ENCODE results near the gene CCDC116.

CCDC116 gene

DNA sequence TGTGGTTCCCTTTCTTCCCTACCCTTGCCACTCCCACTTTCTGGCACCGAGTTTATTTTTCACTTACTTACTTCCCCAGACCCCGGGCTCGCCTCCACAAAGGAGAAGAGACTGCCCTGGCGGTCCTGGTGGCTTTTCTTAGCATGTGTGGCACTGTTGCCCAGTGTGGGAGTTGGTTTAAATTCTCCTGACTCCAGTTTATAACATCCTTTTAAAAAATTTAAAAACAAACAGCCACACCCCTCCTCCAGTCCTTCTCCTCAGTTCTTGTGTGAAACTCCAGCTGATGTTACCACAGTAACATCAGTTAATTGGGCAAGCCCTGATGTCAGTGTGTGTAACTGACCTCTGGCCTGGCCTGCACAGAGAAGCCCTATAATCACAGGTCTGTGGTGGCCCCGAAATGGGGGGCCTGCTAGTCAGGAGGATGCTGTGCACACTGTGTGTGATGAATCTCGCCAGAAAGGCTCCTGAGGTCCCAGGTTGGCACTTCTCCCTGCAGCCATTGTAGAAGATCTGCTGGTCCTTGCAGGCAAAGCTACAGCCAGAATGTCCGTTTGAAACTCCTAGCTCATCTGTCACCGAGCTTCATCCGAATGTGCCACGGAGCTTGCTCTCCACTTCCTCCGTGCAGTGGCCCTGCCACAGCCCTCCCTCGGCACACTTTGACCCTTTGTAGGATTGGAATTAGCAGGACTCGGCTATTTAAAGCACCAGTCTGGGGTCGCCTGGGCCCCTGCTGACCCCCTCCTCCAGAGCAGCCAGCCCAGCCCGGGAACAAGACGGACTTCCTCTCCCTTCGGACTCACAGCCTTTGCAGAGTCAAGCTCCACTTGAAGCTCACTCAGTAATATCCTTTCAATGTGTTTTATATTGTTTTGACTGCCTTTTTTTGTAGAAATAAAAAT, 10.3 kb upstream of the CCDC116 start:
- Histone ChIP-seq H2AFZ (ENCODE audit: low read depth) (no peak overlapping the region), H3K9ac (no peak overlapping the region), H3K4me3 (IDR thresholded peaks at IDR 0.05; ENCODE audit: insufficient read depth, low read depth, low read length) (no peak overlapping the region), H3K4me1 (ENCODE audit: low read depth, poor library complexity, severe bottlenecking) (peaks cover 4% of the 10 kb centered on the region), H4K20me1 (ENCODE audit: insufficient read depth) (peaks cover 3% of the 10 kb centered on the region; the same call in 1 of the 2 replicates), H3K27ac (no peak overlapping the region), H3K36me3 (ENCODE audit: insufficient read depth) (no peaks in the 10 kb centered on the region), H3K27me3 (ENCODE audit: insufficient read depth, low read depth) (no peaks in the 10 kb centered on the region), H3K79me2 (ENCODE audit: insufficient read depth, low read depth) (peaks cover 22% of the 10 kb centered on the region), H3K4me2 (no peak overlapping the region)
- TF ChIP-seq, protein P1, sequence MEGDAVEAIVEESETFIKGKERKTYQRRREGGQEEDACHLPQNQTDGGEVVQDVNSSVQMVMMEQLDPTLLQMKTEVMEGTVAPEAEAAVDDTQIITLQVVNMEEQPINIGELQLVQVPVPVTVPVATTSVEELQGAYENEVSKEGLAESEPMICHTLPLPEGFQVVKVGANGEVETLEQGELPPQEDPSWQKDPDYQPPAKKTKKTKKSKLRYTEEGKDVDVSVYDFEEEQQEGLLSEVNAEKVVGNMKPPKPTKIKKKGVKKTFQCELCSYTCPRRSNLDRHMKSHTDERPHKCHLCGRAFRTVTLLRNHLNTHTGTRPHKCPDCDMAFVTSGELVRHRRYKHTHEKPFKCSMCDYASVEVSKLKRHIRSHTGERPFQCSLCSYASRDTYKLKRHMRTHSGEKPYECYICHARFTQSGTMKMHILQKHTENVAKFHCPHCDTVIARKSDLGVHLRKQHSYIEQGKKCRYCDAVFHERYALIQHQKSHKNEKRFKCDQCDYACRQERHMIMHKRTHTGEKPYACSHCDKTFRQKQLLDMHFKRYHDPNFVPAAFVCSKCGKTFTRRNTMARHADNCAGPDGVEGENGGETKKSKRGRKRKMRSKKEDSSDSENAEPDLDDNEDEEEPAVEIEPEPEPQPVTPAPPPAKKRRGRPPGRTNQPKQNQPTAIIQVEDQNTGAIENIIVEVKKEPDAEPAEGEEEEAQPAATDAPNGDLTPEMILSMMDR (conservative IDR thresholded peaks at IDR 0.05; ENCODE audit: low read depth, low read length), result no peak

DNA sequence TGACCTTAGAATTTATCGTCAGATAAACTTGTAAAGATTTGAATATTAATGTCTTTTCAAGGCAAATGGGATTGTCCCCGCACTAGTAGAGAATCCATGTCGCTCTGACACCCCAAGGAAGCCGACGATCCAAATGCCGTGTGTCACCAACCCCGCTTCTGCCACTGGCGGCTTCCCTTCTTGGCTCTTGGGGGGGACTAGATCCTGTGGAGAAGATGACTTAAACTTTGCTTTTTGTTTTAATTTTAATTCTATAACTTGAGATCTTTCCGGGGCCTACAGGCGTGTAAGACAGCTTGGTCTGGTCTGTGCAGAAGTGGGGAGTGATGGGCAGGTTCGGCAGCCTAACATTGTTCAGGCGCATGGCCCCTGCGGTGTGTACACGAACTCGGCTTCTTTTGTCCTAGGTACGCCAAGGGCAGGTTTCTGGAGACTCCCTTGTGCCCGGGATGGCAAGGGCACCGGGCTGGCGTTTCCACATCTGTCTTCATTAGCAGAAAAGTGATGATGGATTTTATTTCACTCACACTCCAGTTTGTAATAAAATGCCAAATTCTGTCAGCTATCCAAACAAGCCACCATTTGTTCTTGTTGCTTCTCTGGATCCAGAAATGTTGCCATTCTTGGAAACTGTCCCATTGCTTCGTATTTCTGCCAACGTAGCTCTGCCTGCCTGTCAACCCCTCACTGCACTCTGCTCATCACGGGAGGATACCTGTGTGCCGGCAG, 9.5 kb upstream of the CCDC116 start:
- H3K4me1 ChIP-seq (ENCODE audit: low read depth, poor library complexity, severe bottlenecking), result peaks cover 10% of the 10 kb centered on the region
- TF ChIP-seq, protein P1 (conservative IDR thresholded peaks at IDR 0.05; ENCODE audit: low read depth, low read length), result no peak
- no peak overlapping the region for H3K4me3 ChIP-seq (IDR thresholded peaks at IDR 0.05; ENCODE audit: insufficient read depth, low read depth, low read length)
- no peaks in the 10 kb centered on the region for H3K27me3 ChIP-seq (ENCODE audit: insufficient read depth, low read depth)
- H3K4me2 ChIP-seq, result no peak overlapping the region
- H3K27ac ChIP-seq, result no peak overlapping the region
- H2AFZ ChIP-seq (ENCODE audit: low read depth), result no peak overlapping the region
- no peaks in the 10 kb centered on the region for H3K36me3 ChIP-seq (ENCODE audit: insufficient read depth)
- peaks cover 25% of the 10 kb centered on the region for H3K79me2 ChIP-seq (ENCODE audit: insufficient read depth, low read depth)
- peaks cover 3% of the 10 kb centered on the region; the same call in 1 of the 2 replicates for H4K20me1 ChIP-seq (ENCODE audit: insufficient read depth)
- no peak overlapping the region for H3K9ac ChIP-seq

DNA sequence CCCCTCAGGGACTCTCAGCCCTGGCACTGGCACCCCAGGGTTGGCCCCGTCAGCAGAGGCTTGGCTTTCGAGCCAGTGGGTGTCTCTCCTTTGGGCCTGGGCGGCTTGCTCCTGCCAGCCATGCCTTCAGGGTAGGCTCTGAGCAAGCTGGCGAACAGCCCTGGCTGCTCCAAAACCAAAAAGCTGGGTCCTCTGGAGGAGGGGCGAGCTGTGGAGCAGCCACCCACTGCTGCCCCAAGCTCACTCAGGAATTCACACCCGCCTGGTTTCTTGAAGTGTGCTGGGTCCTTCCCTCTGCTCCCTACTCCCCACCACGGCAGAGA, 9.0 kb upstream of the CCDC116 start:
- no peak overlapping the region for H2AFZ ChIP-seq (ENCODE audit: low read depth)
- H3K4me3 ChIP-seq (IDR thresholded peaks at IDR 0.05; ENCODE audit: insufficient read depth, low read depth, low read length), result no peak overlapping the region
- peaks cover 12% of the 10 kb centered on the region for H3K4me1 ChIP-seq (ENCODE audit: low read depth, poor library complexity, severe bottlenecking)
- no peak overlapping the region for H3K9ac ChIP-seq
- H3K4me2 ChIP-seq, result no peak overlapping the region
- TF ChIP-seq, protein P1 (conservative IDR thresholded peaks at IDR 0.05; ENCODE audit: low read depth, low read length), result no peak
- no peaks in the 10 kb centered on the region for H3K36me3 ChIP-seq (ENCODE audit: insufficient read depth)
- H3K27me3 ChIP-seq (ENCODE audit: insufficient read depth, low read depth), result no peaks in the 10 kb centered on the region
- no peak overlapping the region for H3K27ac ChIP-seq
- peaks cover 3% of the 10 kb centered on the region; the same call in 1 of the 2 replicates for H4K20me1 ChIP-seq (ENCODE audit: insufficient read depth)
- H3K79me2 ChIP-seq (ENCODE audit: insufficient read depth, low read depth), result peaks cover 29% of the 10 kb centered on the region

DNA sequence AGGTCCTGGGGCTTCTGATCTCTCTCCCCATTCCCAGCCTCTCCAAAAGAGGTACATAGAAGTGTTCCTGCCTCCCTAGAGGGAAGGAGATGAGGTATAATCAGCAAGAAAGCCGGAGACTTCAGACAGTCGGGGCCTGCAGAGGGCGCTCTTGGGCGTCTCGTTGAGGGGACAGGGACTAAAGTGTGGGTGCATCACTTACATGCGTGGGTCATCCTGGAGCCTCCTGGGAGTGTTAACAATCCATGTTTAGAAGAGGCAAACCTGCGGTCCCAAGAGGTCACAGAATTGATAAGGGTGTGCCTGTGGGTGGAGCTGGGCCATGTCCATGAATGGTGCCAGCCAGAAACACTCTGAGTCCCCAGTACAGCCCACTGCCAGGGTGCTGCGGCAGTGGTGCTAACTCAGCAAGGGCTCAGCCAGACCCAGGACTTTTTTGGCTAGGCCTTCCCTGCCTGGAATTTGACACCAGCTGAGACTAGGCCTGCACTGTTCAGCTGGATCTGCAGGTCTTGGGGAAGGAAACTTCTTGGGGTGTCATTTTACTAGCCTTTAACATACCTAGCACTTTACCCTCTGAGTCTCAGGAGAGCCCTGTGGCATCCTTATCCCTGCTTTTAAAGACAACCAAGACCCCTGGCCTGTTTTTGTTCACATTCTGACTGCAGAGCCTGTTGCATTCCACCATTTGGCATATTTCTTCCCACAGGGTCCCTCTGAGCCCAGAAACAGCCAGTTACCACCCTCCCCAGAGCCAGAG, 8.3 kb upstream of the CCDC116 start:
- H3K36me3 ChIP-seq (ENCODE audit: insufficient read depth), result no peaks in the 10 kb centered on the region
- peaks cover 12% of the 10 kb centered on the region for H3K4me1 ChIP-seq (ENCODE audit: low read depth, poor library complexity, severe bottlenecking)
- no peak overlapping the region for H2AFZ ChIP-seq (ENCODE audit: low read depth)
- no peak overlapping the region for H3K9ac ChIP-seq
- H3K4me3 ChIP-seq (IDR thresholded peaks at IDR 0.05; ENCODE audit: insufficient read depth, low read depth, low read length), result no peak overlapping the region
- H4K20me1 ChIP-seq (ENCODE audit: insufficient read depth), result peaks cover 3% of the 10 kb centered on the region; the same call in 1 of the 2 replicates
- peak overlapping the region; percentile 16; the same call in 1 of the 2 replicates for H3K27ac ChIP-seq
- TF ChIP-seq, protein P1 (conservative IDR thresholded peaks at IDR 0.05; ENCODE audit: low read depth, low read length), result peak; percentile 68
- H3K79me2 ChIP-seq (ENCODE audit: insufficient read depth, low read depth), result peaks cover 34% of the 10 kb centered on the region
- no peaks in the 10 kb centered on the region for H3K27me3 ChIP-seq (ENCODE audit: insufficient read depth, low read depth)
- H3K4me2 ChIP-seq, result no peak overlapping the region
